ENCODE measurements around the gene CATSPER3.

DNA sequence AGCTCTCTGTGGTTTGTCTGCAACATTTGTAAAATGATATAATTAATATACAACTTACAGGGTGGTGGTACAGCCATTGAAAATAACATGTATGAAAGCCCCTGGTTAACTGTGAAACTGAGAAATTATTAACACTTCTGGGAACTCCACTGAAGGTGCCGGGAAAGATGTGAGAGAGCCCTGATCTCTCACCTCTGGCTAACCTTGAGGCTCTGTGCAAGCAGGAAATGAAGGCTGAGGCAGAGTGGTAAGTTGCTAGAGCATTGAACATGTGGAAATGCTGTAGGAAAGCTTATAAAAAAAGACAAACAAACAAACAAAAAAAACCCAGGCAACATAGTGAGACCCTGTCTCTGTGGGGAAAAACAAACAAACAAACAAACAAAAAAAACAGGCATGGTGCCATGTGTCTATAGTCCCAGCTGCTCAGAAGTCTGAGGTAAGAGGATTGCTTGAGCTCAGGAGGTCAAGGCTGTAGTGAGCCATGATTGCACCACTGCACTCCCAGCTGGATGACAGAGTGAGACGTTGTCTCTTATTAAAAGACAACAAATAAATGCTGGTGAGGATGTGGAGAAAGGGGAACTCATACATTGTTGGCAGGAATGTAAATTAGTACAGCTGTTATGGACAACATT, 7.5 kb downstream of the CATSPER3 start:
- TF ChIP-seq, protein P1, sequence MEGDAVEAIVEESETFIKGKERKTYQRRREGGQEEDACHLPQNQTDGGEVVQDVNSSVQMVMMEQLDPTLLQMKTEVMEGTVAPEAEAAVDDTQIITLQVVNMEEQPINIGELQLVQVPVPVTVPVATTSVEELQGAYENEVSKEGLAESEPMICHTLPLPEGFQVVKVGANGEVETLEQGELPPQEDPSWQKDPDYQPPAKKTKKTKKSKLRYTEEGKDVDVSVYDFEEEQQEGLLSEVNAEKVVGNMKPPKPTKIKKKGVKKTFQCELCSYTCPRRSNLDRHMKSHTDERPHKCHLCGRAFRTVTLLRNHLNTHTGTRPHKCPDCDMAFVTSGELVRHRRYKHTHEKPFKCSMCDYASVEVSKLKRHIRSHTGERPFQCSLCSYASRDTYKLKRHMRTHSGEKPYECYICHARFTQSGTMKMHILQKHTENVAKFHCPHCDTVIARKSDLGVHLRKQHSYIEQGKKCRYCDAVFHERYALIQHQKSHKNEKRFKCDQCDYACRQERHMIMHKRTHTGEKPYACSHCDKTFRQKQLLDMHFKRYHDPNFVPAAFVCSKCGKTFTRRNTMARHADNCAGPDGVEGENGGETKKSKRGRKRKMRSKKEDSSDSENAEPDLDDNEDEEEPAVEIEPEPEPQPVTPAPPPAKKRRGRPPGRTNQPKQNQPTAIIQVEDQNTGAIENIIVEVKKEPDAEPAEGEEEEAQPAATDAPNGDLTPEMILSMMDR (conservative IDR thresholded peaks at IDR 0.05; ENCODE audit: low read length), result no peak
- TF ChIP-seq EZH2phosphoT487 (IDR thresholded peaks at IDR 0.05; ENCODE audit: borderline replicate concordance), result no peak

Measured in Loucy (cell line).